GM21367 (cell line): ENCODE measurements around the gene MGAT3.

Experiments
- ATAC-seq: cut with Tn5 transposase; IDR thresholded peaks from one replicate; pipeline ENCODE4 v1.9.1; 2021; ENCODE audit not compliant: unreplicated experiment

The MGAT3 gene

GRCh38 chr22:39428597-39429071 is 28.2 kb upstream of the MGAT3 start:
- no peak for ATAC-seq

GRCh38 chr22:39429186-39429585 is 27.6 kb upstream of the MGAT3 start:
- no peak for ATAC-seq

- no peak for ATAC-seq
Observed at GRCh38 chr22:39429916-39430575, 26.8 kb upstream of the MGAT3 start.

GRCh38 chr22:39430576-39431150 is 26.1 kb upstream of the MGAT3 start:
- ATAC-seq = no peak

GRCh38 chr22:39431216-39431801 is 25.5 kb upstream of the MGAT3 start:
- no peak for ATAC-seq

GRCh38 chr22:39431821-39432251 is 25.0 kb upstream of the MGAT3 start:
- no peak for ATAC-seq

- no peak for ATAC-seq
Observed at GRCh38 chr22:39432361-39432811, 24.4 kb upstream of the MGAT3 start.

- no peak for ATAC-seq
Observed at GRCh38 chr22:39433476-39434242, 23.2 kb upstream of the MGAT3 start.

- no peak for ATAC-seq
Observed at GRCh38 chr22:39434243-39434653, 22.6 kb upstream of the MGAT3 start.

- no peak for ATAC-seq
Observed at GRCh38 chr22:39434721-39435120, 22.1 kb upstream of the MGAT3 start.

GRCh38 chr22:39435616-39436015 is 21.2 kb upstream of the MGAT3 start:
- no peak for ATAC-seq

- no peak for ATAC-seq
Observed at GRCh38 chr22:39437791-39438704, 18.8 kb upstream of the MGAT3 start.

- no peak for ATAC-seq
Observed at GRCh38 chr22:39439170-39439569, 17.6 kb upstream of the MGAT3 start.

- ATAC-seq = no peak
Observed at GRCh38 chr22:39443398-39443797, 13.4 kb upstream of the MGAT3 start.

- no peak for ATAC-seq
Observed at GRCh38 chr22:39444247-39444800, 12.5 kb upstream of the MGAT3 start.

- no peak for ATAC-seq
Observed at GRCh38 chr22:39444937-39445465, 11.8 kb upstream of the MGAT3 start.

- ATAC-seq = no peak
Observed at GRCh38 chr22:39445678-39446077, 11.1 kb upstream of the MGAT3 start.

- ATAC-seq = no peak
Observed at GRCh38 chr22:39446239-39446721, 10.5 kb upstream of the MGAT3 start.

GRCh38 chr22:39448205-39449054 is 8.4 kb upstream of the MGAT3 start:
- no peak for ATAC-seq
